ENCODE data around the gene TRIM77. TPM values are rescaled to one million over a fixed set of nuclear protein-coding genes. Genes with fewer than 3 reads are reported as not detected.
"Not testable (repeated sequence)": the region's sequence is repeated elsewhere in the genome, so short reads cannot be mapped to it uniquely, and the experiment has no call there.

TRIM77 gene
- total and polyA plus RNA-seq, 2 donors (not counting 1 experiment from before 2014, with no cell fraction given), result not detected

- H3K9me3 Mint-ChIP-seq (ENCODE audit: insufficient read depth); intact Hi-C loops (cut with micrococcal nuclease): not testable (repeated sequence)
Observed at GRCh38 chr11:89675383-89675782, 34.7 kb upstream of the TRIM77 start.

GRCh38 chr11:89675948-89676347 is 34.2 kb upstream of the TRIM77 start:
- H3K79me2 ChIP-seq (ENCODE audit: control insufficient read depth, insufficient read depth, low read length); H3K27me3 ChIP-seq (replicated peaks in 1 of 4; ENCODE audit: control extremely low read depth in 1 of 4, control insufficient read depth in 3 of 4, insufficient read depth in 4 of 4, low read length in 3 of 4); H3K9me3 Mint-ChIP-seq (ENCODE audit: insufficient read depth); DNase-seq; ATAC-seq (ENCODE audit: low read depth); H3K27me3 Mint-ChIP-seq; H3K9ac ChIP-seq (ENCODE audit: low read length); intact Hi-C loops (cut with micrococcal nuclease); H3K27ac ChIP-seq (ENCODE audit: low read length in 2 of 2); CTCF ChIA-PET; H3K36me3 ChIP-seq (replicated peaks in 1 of 2; ENCODE audit: control extremely low read depth in 1 of 2, control insufficient read depth in 1 of 2, extremely low read depth in 1 of 2, insufficient read depth in 2 of 2, low read length in 1 of 2); H3K9me3 ChIP-seq (ENCODE audit: control extremely low read depth in 1 of 3, control insufficient read depth in 2 of 3, insufficient read depth in 1 of 3, low read length in 2 of 3); H3K4me1 Mint-ChIP-seq; H2AFZ ChIP-seq (ENCODE audit: insufficient read depth, low read depth, low read length, poor library complexity, severe bottlenecking); POLR2A ChIA-PET; H3K4me1 ChIP-seq (ENCODE audit: control insufficient read depth in 2 of 2, insufficient read depth in 2 of 2, low read length in 2 of 2); H3K4me3 Mint-ChIP-seq; H4K20me1 ChIP-seq (ENCODE audit: control insufficient read depth, insufficient read depth, low read length, poor library complexity, severe bottlenecking); H3K4me2 ChIP-seq (replicated peaks; ENCODE audit: low read depth, low read length, poor library complexity, severe bottlenecking); H3K4me3 ChIP-seq (ENCODE audit: control extremely low read depth in 1 of 5, extremely low read depth in 1 of 5, insufficient read depth in 1 of 5, low read depth in 2 of 5, low read length in 4 of 5); H3K27ac Mint-ChIP-seq: not testable (repeated sequence)
- no CpG with 5 or more reads among the region's 4 CpGs for WGBS (ENCODE audit: insufficient coverage)

More at GRCh38 chr11:89675383-89675782, 34.7 kb upstream of the TRIM77 start:
- H3K4me2 ChIP-seq (replicated peaks; ENCODE audit: low read depth, low read length, poor library complexity, severe bottlenecking); DNase-seq; H3K4me3 Mint-ChIP-seq; H3K4me1 Mint-ChIP-seq; POLR2A ChIA-PET; CTCF ChIA-PET; H4K20me1 ChIP-seq (ENCODE audit: control insufficient read depth, insufficient read depth, low read length, poor library complexity, severe bottlenecking); H3K27me3 Mint-ChIP-seq; H2AFZ ChIP-seq (ENCODE audit: insufficient read depth, low read depth, low read length, poor library complexity, severe bottlenecking); H3K79me2 ChIP-seq (ENCODE audit: control insufficient read depth, insufficient read depth, low read length); H3K4me3 ChIP-seq (ENCODE audit: control extremely low read depth in 1 of 5, extremely low read depth in 1 of 5, insufficient read depth in 1 of 5, low read depth in 2 of 5, low read length in 4 of 5); H3K27ac Mint-ChIP-seq; H3K9ac ChIP-seq (ENCODE audit: low read length); H3K27me3 ChIP-seq (replicated peaks in 1 of 4; ENCODE audit: control extremely low read depth in 1 of 4, control insufficient read depth in 3 of 4, insufficient read depth in 4 of 4, low read length in 3 of 4); H3K4me1 ChIP-seq (ENCODE audit: control insufficient read depth in 2 of 2, insufficient read depth in 2 of 2, low read length in 2 of 2); H3K9me3 ChIP-seq (ENCODE audit: control extremely low read depth in 1 of 3, control insufficient read depth in 2 of 3, insufficient read depth in 1 of 3, low read length in 2 of 3); ATAC-seq (ENCODE audit: low read depth); H3K36me3 ChIP-seq (replicated peaks in 1 of 2; ENCODE audit: control extremely low read depth in 1 of 2, control insufficient read depth in 1 of 2, extremely low read depth in 1 of 2, insufficient read depth in 2 of 2, low read length in 1 of 2); H3K27ac ChIP-seq (ENCODE audit: low read length in 2 of 2): not testable (repeated sequence)
- no CpG with 5 or more reads among the region's 2 CpGs for WGBS (ENCODE audit: insufficient coverage)

GRCh38 chr11:89707080-89707479 is 3.0 kb upstream of the TRIM77 start:
- DNase-seq; H3K4me2 ChIP-seq (replicated peaks; ENCODE audit: low read depth, low read length, poor library complexity, severe bottlenecking); H3K36me3 ChIP-seq (replicated peaks in 1 of 2; ENCODE audit: control extremely low read depth in 1 of 2, control insufficient read depth in 1 of 2, extremely low read depth in 1 of 2, insufficient read depth in 2 of 2, low read length in 1 of 2); H3K27me3 Mint-ChIP-seq; H3K4me1 Mint-ChIP-seq; H3K9me3 ChIP-seq (ENCODE audit: control extremely low read depth in 1 of 3, control insufficient read depth in 2 of 3, insufficient read depth in 1 of 3, low read length in 2 of 3); intact Hi-C loops (cut with micrococcal nuclease); ATAC-seq (ENCODE audit: low read depth); H3K4me1 ChIP-seq (ENCODE audit: control insufficient read depth in 2 of 2, insufficient read depth in 2 of 2, low read length in 2 of 2); H3K27me3 ChIP-seq (replicated peaks in 1 of 4; ENCODE audit: control extremely low read depth in 1 of 4, control insufficient read depth in 3 of 4, insufficient read depth in 4 of 4, low read length in 3 of 4); H3K27ac ChIP-seq (ENCODE audit: low read length in 2 of 2); H3K9me3 Mint-ChIP-seq (ENCODE audit: insufficient read depth); H3K4me3 ChIP-seq (ENCODE audit: control extremely low read depth in 1 of 5, extremely low read depth in 1 of 5, insufficient read depth in 1 of 5, low read depth in 2 of 5, low read length in 4 of 5); H3K9ac ChIP-seq (ENCODE audit: low read length); POLR2A ChIA-PET; CTCF ChIA-PET; H3K79me2 ChIP-seq (ENCODE audit: control insufficient read depth, insufficient read depth, low read length); H4K20me1 ChIP-seq (ENCODE audit: control insufficient read depth, insufficient read depth, low read length, poor library complexity, severe bottlenecking); H3K27ac Mint-ChIP-seq; H3K4me3 Mint-ChIP-seq; H2AFZ ChIP-seq (ENCODE audit: insufficient read depth, low read depth, low read length, poor library complexity, severe bottlenecking): not testable (repeated sequence)
- no CpG with 5 or more reads among the region's 4 CpGs for WGBS (ENCODE audit: insufficient coverage)

GRCh38 chr11:89724866-89725498 is 14.9 kb downstream of the TRIM77 start:
- CTCF ChIA-PET, H3K4me3 Mint-ChIP-seq: not testable (repeated sequence)
- no CpG with 5 or more reads among the region's 2 CpGs for WGBS (ENCODE audit: insufficient coverage)

More at GRCh38 chr11:89724866-89725498, 14.9 kb downstream of the TRIM77 start:
- H3K9ac ChIP-seq (ENCODE audit: low read length); H3K4me1 ChIP-seq (ENCODE audit: control insufficient read depth in 2 of 2, insufficient read depth in 2 of 2, low read length in 2 of 2); H3K27me3 ChIP-seq (replicated peaks in 1 of 4; ENCODE audit: control extremely low read depth in 1 of 4, control insufficient read depth in 3 of 4, insufficient read depth in 4 of 4, low read length in 3 of 4); ATAC-seq (ENCODE audit: low read depth); H3K4me1 Mint-ChIP-seq; H4K20me1 ChIP-seq (ENCODE audit: control insufficient read depth, insufficient read depth, low read length, poor library complexity, severe bottlenecking); H3K36me3 ChIP-seq (replicated peaks in 1 of 2; ENCODE audit: control extremely low read depth in 1 of 2, control insufficient read depth in 1 of 2, extremely low read depth in 1 of 2, insufficient read depth in 2 of 2, low read length in 1 of 2); H3K9me3 Mint-ChIP-seq (ENCODE audit: insufficient read depth); intact Hi-C loops (cut with micrococcal nuclease); H3K79me2 ChIP-seq (ENCODE audit: control insufficient read depth, insufficient read depth, low read length); H3K27ac Mint-ChIP-seq; POLR2A ChIA-PET; H3K4me2 ChIP-seq (replicated peaks; ENCODE audit: low read depth, low read length, poor library complexity, severe bottlenecking); H3K9me3 ChIP-seq (ENCODE audit: control extremely low read depth in 1 of 3, control insufficient read depth in 2 of 3, insufficient read depth in 1 of 3, low read length in 2 of 3); DNase-seq; H3K27me3 Mint-ChIP-seq; H2AFZ ChIP-seq (ENCODE audit: insufficient read depth, low read depth, low read length, poor library complexity, severe bottlenecking); H3K27ac ChIP-seq (ENCODE audit: low read length in 2 of 2); H3K4me3 ChIP-seq (ENCODE audit: control extremely low read depth in 1 of 5, extremely low read depth in 1 of 5, insufficient read depth in 1 of 5, low read depth in 2 of 5, low read length in 4 of 5): not testable (repeated sequence)
